B cell (primary cell): ENCODE data around the gene RERE. TPM values are rescaled to one million over a fixed set of nuclear protein-coding genes. Genes with fewer than 3 reads are reported as not detected.

ENCODE experiments used
- ATAC-seq: fragments of 200-7000 bp; cut with Tn5 transposase; one replicate; pipeline ENCODE4 v1.10.0; 2021; ENCODE audit warnings: low read depth, mild to moderate bottlenecking, moderate number of reproducible peaks, moderate library complexity
- CTCF ChIA-PET: fragments of 350-600 bp; sonication (Branson Sonifier 250); formaldehyde crosslinking; loops from one replicate; lab custom pipeline; 2021; ENCODE audit warnings: antibody characterized with exemption, inconsistent platforms; lab: Charles Lee
- POLR2A ChIA-PET: fragments of 350-600 bp; sonication (Branson Sonifier 250); formaldehyde crosslinking; loops from one replicate; lab custom pipeline; 2021; ENCODE audit warnings: antibody characterized with exemption; lab: Charles Lee
- DNase-seq: peaks from one replicate; pipeline ENCODE4 v3.0.0; 2013
- H2AFZ ChIP-seq: 2 replicates; pipeline ENCODE4 v1.6.1; 2012; ENCODE audit warnings: mild to moderate bottlenecking, low read depth, low read length; ENCODE audit not compliant: insufficient read depth, poor library complexity, severe bottlenecking
- H3K27ac ChIP-seq, 2 donors: 1 replicate in 1 of 2; 2 replicates in 1 of 2; pipeline ENCODE4 v1.5.1; 2012 to 2013; ENCODE audit warnings: low read length in 2 of 2, mild to moderate bottlenecking in 2 of 2, moderate library complexity in 1 of 2
- H3K27me3 ChIP-seq, 4 experiments: fragments of 200-600 bp in 1 of 4; sonication (generic) in 1 of 4; replicated peaks in 1 of 4; 1 replicate in 2 of 4; 2 replicates in 2 of 4; pipeline versions ENCODE4 v1.6.1 to v1.7.0; 2013 to 2016; ENCODE audit warnings: low read length in 3 of 4, mild to moderate bottlenecking in 2 of 4, mixed read lengths in 1 of 4, moderate library complexity in 1 of 4; ENCODE audit not compliant: insufficient read depth in 4 of 4, control insufficient read depth in 3 of 4; ENCODE audit errors: control extremely low read depth in 1 of 4
- H3K36me3 ChIP-seq, 2 experiments: replicated peaks in 1 of 2; 1 replicate in 1 of 2; 2 replicates in 1 of 2; pipeline versions ENCODE4 v1.6.1 to v1.7.1; 2013; ENCODE audit warnings: low read length in 1 of 2; ENCODE audit not compliant: insufficient read depth in 2 of 2, control insufficient read depth in 1 of 2; ENCODE audit errors: control extremely low read depth in 1 of 2, extremely low read depth in 1 of 2
- H3K4me1 ChIP-seq, 2 donors: fragments of 200-600 bp in 1 of 2; sonication (generic) in 1 of 2; 1 replicate in 1 of 2; 2 replicates in 1 of 2; pipeline versions ENCODE4 v1.5.1 to v1.6.1; 2013 to 2017; ENCODE audit warnings: low read length in 2 of 2; ENCODE audit not compliant: control insufficient read depth in 2 of 2, insufficient read depth in 2 of 2
- H3K4me2 ChIP-seq: replicated peaks from 2 replicates; pipeline ENCODE3; 2012; ENCODE audit warnings: mild to moderate bottlenecking, low read depth, low read length; ENCODE audit not compliant: poor library complexity, severe bottlenecking
- H3K4me3 ChIP-seq, 5 experiments: fragments of 200-600 bp in 1 of 5; sonication (generic) in 1 of 5; 1 replicate in 3 of 5; 2 replicates in 2 of 5; pipeline versions ENCODE4 v1.5.1 to v1.7.0; 2011 to 2016; ENCODE audit warnings: low read length in 4 of 5, mild to moderate bottlenecking in 4 of 5, low read depth in 2 of 5, control low read depth in 1 of 5, moderate library complexity in 1 of 5; ENCODE audit not compliant: insufficient read depth in 1 of 5; ENCODE audit errors: control extremely low read depth in 1 of 5, extremely low read depth in 1 of 5
- H3K79me2 ChIP-seq: fragments of 200-600 bp; sonication (generic); one replicate; pipeline ENCODE4 v1.6.0; 2016; ENCODE audit warnings: low read length; ENCODE audit not compliant: control insufficient read depth, insufficient read depth
- H3K9ac ChIP-seq: fragments of 200-600 bp; sonication (generic); 2 replicates; pipeline ENCODE4 v1.6.1; 2017; ENCODE audit warnings: mild to moderate bottlenecking, low read length, moderate library complexity
- H3K9me3 ChIP-seq, 3 donors: one replicate each; pipeline versions ENCODE4 v1.6.1 to v1.7.1; 2013; ENCODE audit warnings: low read length in 2 of 3; ENCODE audit not compliant: control insufficient read depth in 2 of 3, insufficient read depth in 1 of 3; ENCODE audit errors: control extremely low read depth in 1 of 3
- H4K20me1 ChIP-seq: 2 replicates; pipeline ENCODE4 v1.6.0; 2012; ENCODE audit warnings: mild to moderate bottlenecking, low read length; ENCODE audit not compliant: insufficient read depth, control insufficient read depth, poor library complexity, severe bottlenecking
- H3K27ac Mint-ChIP-seq: one replicate; pipeline ENCODE4 v1.8.0; 2021; ENCODE audit warnings: mixed read lengths
- H3K27me3 Mint-ChIP-seq: one replicate; pipeline ENCODE4 v1.8.0; 2021; ENCODE audit warnings: mixed read lengths
- H3K4me1 Mint-ChIP-seq: one replicate; pipeline ENCODE4 v1.8.0; 2021; ENCODE audit warnings: mixed read lengths
- H3K4me3 Mint-ChIP-seq: one replicate; pipeline ENCODE4 v1.8.0; 2021; ENCODE audit warnings: mixed read lengths
- H3K9me3 Mint-ChIP-seq: one replicate; pipeline ENCODE4 v1.8.0; 2022; ENCODE audit warnings: mixed read lengths; ENCODE audit not compliant: insufficient read depth
- EZH2 ChIP-seq: IDR thresholded peaks from 2 replicates; pipeline ENCODE4 v1.6.1; 2012; ENCODE audit warnings: borderline replicate concordance, low read depth, mild to moderate bottlenecking, moderate library complexity, low read length; ENCODE audit not compliant: insufficient read depth, poor library complexity, severe bottlenecking
- WGBS: methylation state at CpG from one replicate; pipeline ENCODE4 v1.1.5; 2013; ENCODE audit warnings: missing lambda C conversion rate; ENCODE audit not compliant: insufficient coverage; 5-methylcytosine and 5-hydroxymethylcytosine counted together
- intact Hi-C: fragments of 100-400 bp; cut with micrococcal nuclease; formaldehyde crosslinking; loops from one replicate; pipeline ENCODE4 v1.10.0; 2022
- polyA plus RNA-seq: library from polyadenylated mRNA; depleted of rRNA; stranded (reverse); fragments of >200 nt; gene quantifications from 2 replicates; pipeline ENCODE4 v1.2.3, GENCODE V29; 2012
- total RNA-seq, 2 donors: library from RNA; stranded (reverse); fragments of 120-200 nt in 1 of 2; gene quantifications; 1 replicate in 1 of 2; 2 replicates in 1 of 2; pipeline versions ENCODE4 v1.2.3 to v1.2.4, GENCODE V29; 2013 to 2022
- TF ChIP-seq, protein P1 (sequence below): fragments of 200-600 bp; IDR thresholded peaks from one replicate; pipeline ENCODE4 v1.8.0; 2022; ENCODE audit warnings: antibody characterized with exemption, mild to moderate bottlenecking

RERE gene
- total and polyA plus RNA-seq, 2 donors (not counting 1 experiment from before 2014, with no cell fraction given): 27.3 to 132 TPM

DNA sequence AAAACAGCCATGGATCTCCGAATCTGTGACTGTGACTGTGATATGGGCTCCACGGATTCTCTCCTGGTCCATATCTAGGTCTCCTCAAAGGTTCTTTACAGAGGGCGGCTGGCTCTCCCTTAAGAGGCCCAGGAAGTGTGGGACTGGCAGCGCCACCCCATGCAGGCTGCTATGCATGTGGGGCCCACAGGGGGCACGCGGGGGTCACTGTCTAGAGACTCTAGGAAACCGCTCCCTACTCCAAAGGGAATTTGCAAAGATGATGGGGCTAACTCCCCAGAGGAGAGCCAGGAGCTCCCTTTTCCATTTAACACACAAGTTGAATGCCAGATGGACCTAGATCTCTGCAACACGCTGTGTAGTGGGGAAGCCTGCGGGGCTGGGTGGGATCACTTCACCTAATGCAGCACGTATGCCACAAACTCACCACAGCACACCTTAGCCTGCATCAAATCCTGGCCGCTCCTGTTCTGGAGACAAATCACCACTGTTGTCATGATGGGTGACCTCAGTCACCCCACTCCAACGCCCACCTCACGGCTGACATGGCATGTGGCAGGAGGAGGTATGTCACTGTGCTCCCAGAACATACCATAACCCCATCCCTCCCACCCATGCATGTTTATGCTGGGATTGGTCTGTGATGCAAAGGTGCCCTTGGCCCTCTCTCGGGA is 437.8 kb downstream of the RERE start:
- H3K9me3 Mint-ChIP-seq: no peaks in the 10 kb centered on the region
- ChIA-PET CTCF (interaction anchor here (0.9 to 1.0 kb wide), 2 partner anchors 17 to 469 kb away, joined by 3 read pairs; no protein-coding TSS in a partner anchor), POLR2A (interaction anchor here (0.7 kb wide), 1 partner anchor 8 kb away, joined by 5 read pairs; no protein-coding TSS in a partner anchor)
- no peak overlapping the region for H3K4me2 ChIP-seq
- H3K4me1 ChIP-seq: peaks cover 31 to 32% of the 10 kb centered on the region in 2 donors
- H3K27ac ChIP-seq: peak overlapping the region in 1 of 2 donors; percentile 13
- intact Hi-C loops: no loop called here
- TF ChIP-seq EZH2: no peak
- ATAC-seq: no peak
- H4K20me1 ChIP-seq: peaks cover 91% of the 10 kb centered on the region
- 100% methylated on average over 4 of the region's 14 CpGs for WGBS
- H3K27me3 Mint-ChIP-seq: no peaks in the 10 kb centered on the region
- no peaks in the 10 kb centered on the region for H3K9me3 ChIP-seq
- H3K4me1 Mint-ChIP-seq: peaks cover 69% of the 10 kb centered on the region
- no peak overlapping the region for H2AFZ ChIP-seq
- peaks cover 94% of the 10 kb centered on the region for H3K79me2 ChIP-seq
- no peak overlapping the region for H3K4me3 ChIP-seq
- H3K36me3 ChIP-seq: peaks cover 0 to 56% of the 10 kb centered on the region in 2 experiments
- no peak overlapping the region for H3K4me3 Mint-ChIP-seq
- no peaks in the 10 kb centered on the region for H3K27me3 ChIP-seq
- H3K27ac Mint-ChIP-seq: peak overlapping the region; percentile 20
- H3K9ac ChIP-seq: no peak overlapping the region
- DNase-seq: no peak

DNA sequence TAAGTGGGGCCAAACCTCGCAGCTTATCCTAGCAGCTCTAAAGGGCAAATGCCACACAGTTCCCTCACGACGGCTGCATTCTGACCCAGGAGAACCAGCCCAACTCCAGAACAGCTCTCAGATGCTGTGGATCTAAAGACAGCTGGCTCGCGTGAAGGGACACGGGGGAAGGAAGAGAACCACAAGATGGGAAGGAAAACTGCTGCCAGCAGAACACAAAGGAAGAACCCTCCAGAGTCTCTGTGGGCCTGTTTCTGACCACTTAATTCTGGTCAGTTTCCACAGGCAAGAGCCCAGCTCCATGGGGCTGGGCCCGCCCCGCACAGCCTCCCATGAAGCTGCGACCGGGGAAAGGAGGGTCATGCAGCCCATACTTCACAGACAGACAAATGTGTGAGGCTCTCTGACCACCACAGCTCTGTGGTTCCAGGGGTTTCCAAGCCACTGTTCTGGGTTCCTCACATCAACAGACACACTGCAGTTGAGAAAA is 438.4 kb downstream of the RERE start:
- Mint-ChIP-seq H3K27ac (peak overlapping the region; percentile 55), H3K27me3 (no peaks in the 10 kb centered on the region), H3K9me3 (no peaks in the 10 kb centered on the region), H3K4me3 (no peak overlapping the region), H3K4me1 (peaks cover 68% of the 10 kb centered on the region)
- Histone ChIP-seq H3K27me3 (no peaks in the 10 kb centered on the region), H3K36me3 (peaks cover 0 to 52% of the 10 kb centered on the region in 2 experiments), H2AFZ (no peak overlapping the region), H3K9ac (no peak overlapping the region), H3K9me3 (no peaks in the 10 kb centered on the region), H3K4me2 (no peak overlapping the region), H4K20me1 (peaks cover 93% of the 10 kb centered on the region), H3K4me3 (no peak overlapping the region), H3K79me2 (peaks cover 94% of the 10 kb centered on the region), H3K27ac (peak overlapping the region in 1 of 2 donors; percentile 13), H3K4me1 (peaks cover 27% of the 10 kb centered on the region in 2 donors)
- 95% methylated on average over 10 of the region's 10 CpGs for WGBS
- DNase-seq: no peak
- TF ChIP-seq, protein P1, sequence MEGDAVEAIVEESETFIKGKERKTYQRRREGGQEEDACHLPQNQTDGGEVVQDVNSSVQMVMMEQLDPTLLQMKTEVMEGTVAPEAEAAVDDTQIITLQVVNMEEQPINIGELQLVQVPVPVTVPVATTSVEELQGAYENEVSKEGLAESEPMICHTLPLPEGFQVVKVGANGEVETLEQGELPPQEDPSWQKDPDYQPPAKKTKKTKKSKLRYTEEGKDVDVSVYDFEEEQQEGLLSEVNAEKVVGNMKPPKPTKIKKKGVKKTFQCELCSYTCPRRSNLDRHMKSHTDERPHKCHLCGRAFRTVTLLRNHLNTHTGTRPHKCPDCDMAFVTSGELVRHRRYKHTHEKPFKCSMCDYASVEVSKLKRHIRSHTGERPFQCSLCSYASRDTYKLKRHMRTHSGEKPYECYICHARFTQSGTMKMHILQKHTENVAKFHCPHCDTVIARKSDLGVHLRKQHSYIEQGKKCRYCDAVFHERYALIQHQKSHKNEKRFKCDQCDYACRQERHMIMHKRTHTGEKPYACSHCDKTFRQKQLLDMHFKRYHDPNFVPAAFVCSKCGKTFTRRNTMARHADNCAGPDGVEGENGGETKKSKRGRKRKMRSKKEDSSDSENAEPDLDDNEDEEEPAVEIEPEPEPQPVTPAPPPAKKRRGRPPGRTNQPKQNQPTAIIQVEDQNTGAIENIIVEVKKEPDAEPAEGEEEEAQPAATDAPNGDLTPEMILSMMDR: no peak
- TF ChIP-seq EZH2: no peak
- ChIA-PET CTCF (interaction anchor here (0.9 to 1.4 kb wide), 3 partner anchors 18 to 470 kb away, joined by 3 to 4 read pairs (median 3); no protein-coding TSS in a partner anchor), POLR2A (no interaction called here)
- no peak for ATAC-seq
- intact Hi-C loops: no loop called here
